OCI-LY1 (cell line): ENCODE measurements around the gene SHC3.

Source experiments
- EZH2 ChIP-seq: fragments of 200-600 bp; sonication (generic), shearing (Covaris generic); IDR thresholded peaks from 2 replicates; pipeline ENCODE4 v1.8.0; 2017; ENCODE audit warnings: borderline replicate concordance, mixed run types, mild to moderate bottlenecking, antibody characterized with exemption, low read length, moderate library complexity, mixed read lengths
- TF ChIP-seq, protein P1 (sequence below): fragments of 200-600 bp; sonication (generic), shearing (Covaris generic); IDR thresholded peaks from 2 replicates; pipeline ENCODE4 v1.5.1; 2017; ENCODE audit warnings: mild to moderate bottlenecking, antibody characterized with exemption, low read length, moderate library complexity, mixed read lengths

DNA sequence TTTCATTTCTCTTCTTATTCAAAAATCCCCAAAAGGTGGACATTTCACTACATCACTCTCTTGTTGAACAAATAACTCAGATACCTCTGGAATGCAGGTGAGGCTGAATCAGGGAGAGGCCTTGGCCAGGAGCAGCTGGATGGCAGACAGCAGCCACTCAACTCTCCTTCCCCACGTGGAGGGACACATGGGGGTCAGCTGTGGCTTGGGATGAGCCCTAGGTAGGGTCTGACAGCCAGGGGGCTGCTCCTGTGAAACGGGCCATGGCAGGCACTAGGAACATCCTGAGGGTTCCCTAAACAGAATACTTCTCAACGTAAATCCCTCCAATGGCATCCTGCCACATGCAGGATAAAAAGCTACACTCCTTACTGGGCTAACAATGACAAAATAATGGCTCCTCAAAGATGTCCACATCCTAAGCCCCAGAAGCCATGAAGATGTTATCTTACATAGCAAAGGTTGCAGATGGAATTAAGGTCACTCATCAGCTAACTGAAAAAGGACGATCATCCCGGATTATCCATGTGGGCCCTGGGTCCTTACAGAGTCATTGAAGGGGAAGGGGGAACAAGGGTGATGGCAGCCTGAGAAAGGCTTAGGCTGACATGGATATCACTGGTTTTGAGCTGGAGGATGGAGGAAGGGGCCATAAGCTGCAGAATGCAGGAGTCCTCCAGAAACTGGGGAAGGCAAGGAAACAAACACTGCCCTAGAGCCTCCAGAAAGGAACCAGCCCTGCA lies 218.7 kb downstream of the SHC3 start:
- TF ChIP-seq, protein P1, sequence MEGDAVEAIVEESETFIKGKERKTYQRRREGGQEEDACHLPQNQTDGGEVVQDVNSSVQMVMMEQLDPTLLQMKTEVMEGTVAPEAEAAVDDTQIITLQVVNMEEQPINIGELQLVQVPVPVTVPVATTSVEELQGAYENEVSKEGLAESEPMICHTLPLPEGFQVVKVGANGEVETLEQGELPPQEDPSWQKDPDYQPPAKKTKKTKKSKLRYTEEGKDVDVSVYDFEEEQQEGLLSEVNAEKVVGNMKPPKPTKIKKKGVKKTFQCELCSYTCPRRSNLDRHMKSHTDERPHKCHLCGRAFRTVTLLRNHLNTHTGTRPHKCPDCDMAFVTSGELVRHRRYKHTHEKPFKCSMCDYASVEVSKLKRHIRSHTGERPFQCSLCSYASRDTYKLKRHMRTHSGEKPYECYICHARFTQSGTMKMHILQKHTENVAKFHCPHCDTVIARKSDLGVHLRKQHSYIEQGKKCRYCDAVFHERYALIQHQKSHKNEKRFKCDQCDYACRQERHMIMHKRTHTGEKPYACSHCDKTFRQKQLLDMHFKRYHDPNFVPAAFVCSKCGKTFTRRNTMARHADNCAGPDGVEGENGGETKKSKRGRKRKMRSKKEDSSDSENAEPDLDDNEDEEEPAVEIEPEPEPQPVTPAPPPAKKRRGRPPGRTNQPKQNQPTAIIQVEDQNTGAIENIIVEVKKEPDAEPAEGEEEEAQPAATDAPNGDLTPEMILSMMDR, result no peak
- no peak for TF ChIP-seq EZH2
